ENCODE results near the gene RNU6-9. TPM values are rescaled to one million over a fixed set of nuclear protein-coding genes. Genes with fewer than 3 reads are reported as not detected.

Gene RNU6-9
- total and polyA plus RNA-seq, 2 donors (not counting 1 experiment from before 2014, with no cell fraction given) = not detected

DNA sequence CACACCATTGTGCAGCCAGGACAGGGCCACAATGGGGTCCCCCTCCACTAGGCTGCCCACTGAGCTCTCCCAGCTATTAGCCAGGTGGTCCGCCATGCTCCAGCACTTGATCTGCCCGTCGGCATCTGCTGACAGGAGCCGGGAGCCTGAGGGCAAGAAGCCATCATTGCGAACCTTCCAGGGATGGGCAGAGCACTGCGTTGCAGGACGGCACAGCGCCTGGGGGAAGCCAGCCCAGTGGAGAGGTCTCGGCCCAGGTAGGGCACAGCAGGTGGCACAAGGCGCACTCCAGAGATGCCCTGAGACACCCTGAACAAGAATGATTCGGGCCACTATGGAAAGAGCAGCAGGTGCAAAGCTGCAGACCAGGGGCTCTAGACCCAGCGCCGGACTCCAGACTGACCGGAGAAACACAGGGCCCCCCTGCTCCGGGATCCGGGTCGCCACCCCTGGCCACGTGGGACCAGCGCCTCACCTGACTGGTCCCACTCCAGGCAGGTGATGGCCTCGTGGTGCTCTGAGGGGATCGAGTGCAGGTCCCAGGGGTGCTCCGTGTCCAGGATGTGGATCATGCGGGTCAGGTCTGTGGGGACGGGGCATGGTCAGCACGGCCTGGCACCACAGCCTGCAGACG lies 3.5 kb upstream of the RNU6-9 start:
- TF ChIP-seq, protein P1, sequence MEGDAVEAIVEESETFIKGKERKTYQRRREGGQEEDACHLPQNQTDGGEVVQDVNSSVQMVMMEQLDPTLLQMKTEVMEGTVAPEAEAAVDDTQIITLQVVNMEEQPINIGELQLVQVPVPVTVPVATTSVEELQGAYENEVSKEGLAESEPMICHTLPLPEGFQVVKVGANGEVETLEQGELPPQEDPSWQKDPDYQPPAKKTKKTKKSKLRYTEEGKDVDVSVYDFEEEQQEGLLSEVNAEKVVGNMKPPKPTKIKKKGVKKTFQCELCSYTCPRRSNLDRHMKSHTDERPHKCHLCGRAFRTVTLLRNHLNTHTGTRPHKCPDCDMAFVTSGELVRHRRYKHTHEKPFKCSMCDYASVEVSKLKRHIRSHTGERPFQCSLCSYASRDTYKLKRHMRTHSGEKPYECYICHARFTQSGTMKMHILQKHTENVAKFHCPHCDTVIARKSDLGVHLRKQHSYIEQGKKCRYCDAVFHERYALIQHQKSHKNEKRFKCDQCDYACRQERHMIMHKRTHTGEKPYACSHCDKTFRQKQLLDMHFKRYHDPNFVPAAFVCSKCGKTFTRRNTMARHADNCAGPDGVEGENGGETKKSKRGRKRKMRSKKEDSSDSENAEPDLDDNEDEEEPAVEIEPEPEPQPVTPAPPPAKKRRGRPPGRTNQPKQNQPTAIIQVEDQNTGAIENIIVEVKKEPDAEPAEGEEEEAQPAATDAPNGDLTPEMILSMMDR (IDR thresholded peaks at IDR 0.05) = no peak
- no peak for TF ChIP-seq EZH2 (IDR thresholded peaks at IDR 0.05; ENCODE audit: borderline replicate concordance, insufficient read depth, low read depth, low read length, poor library complexity, severe bottlenecking)
- no peak overlapping the region for H3K27ac ChIP-seq (ENCODE audit: low read length in 2 of 2)
- Mint-ChIP-seq H3K4me3 (peak overlapping the region; percentile 66), H3K9me3 (ENCODE audit: insufficient read depth) (no peaks in the 10 kb centered on the region), H3K27me3 (no peaks in the 10 kb centered on the region), H3K27ac (peak overlapping the region; percentile 56), H3K4me1 (peaks cover 14% of the 10 kb centered on the region)
- no peak overlapping the region for H3K4me2 ChIP-seq (replicated peaks; ENCODE audit: low read depth, low read length, poor library complexity, severe bottlenecking)
- POLR2A ChIA-PET = no interaction called here
- CTCF ChIA-PET = no interaction called here
- intact Hi-C loops (cut with micrococcal nuclease) = no loop called here
- peaks cover 26% of the 10 kb centered on the region for H4K20me1 ChIP-seq (ENCODE audit: control insufficient read depth, insufficient read depth, low read length, poor library complexity, severe bottlenecking)
- ATAC-seq (ENCODE audit: low read depth) (no peak), DNase-seq (no peak)
- 96% methylated on average over 26 of the region's 26 CpGs for WGBS (ENCODE audit: insufficient coverage)
- H3K4me1 ChIP-seq (ENCODE audit: control insufficient read depth in 2 of 2, insufficient read depth in 2 of 2, low read length in 2 of 2) = peaks cover 5 to 38% of the 10 kb centered on the region in 2 donors
- H3K9ac ChIP-seq (ENCODE audit: low read length) = no peak overlapping the region
- H3K9me3 ChIP-seq (ENCODE audit: control extremely low read depth in 1 of 3, control insufficient read depth in 2 of 3, insufficient read depth in 1 of 3, low read length in 2 of 3) = no peaks in the 10 kb centered on the region
- no peaks in the 10 kb centered on the region for H3K27me3 ChIP-seq (replicated peaks in 1 of 4; ENCODE audit: control extremely low read depth in 1 of 4, control insufficient read depth in 3 of 4, insufficient read depth in 4 of 4, low read length in 3 of 4)
- H2AFZ ChIP-seq (ENCODE audit: insufficient read depth, low read depth, low read length, poor library complexity, severe bottlenecking) = no peak overlapping the region
- peaks cover 0 to 40% of the 10 kb centered on the region in 2 experiments for H3K36me3 ChIP-seq (replicated peaks in 1 of 2; ENCODE audit: control extremely low read depth in 1 of 2, control insufficient read depth in 1 of 2, extremely low read depth in 1 of 2, insufficient read depth in 2 of 2, low read length in 1 of 2)
- H3K4me3 ChIP-seq (ENCODE audit: control extremely low read depth in 1 of 5, extremely low read depth in 1 of 5, insufficient read depth in 1 of 5, low read depth in 2 of 5, low read length in 4 of 5) = no peak overlapping the region
- H3K79me2 ChIP-seq (ENCODE audit: control insufficient read depth, insufficient read depth, low read length) = peaks cover 44% of the 10 kb centered on the region

DNA sequence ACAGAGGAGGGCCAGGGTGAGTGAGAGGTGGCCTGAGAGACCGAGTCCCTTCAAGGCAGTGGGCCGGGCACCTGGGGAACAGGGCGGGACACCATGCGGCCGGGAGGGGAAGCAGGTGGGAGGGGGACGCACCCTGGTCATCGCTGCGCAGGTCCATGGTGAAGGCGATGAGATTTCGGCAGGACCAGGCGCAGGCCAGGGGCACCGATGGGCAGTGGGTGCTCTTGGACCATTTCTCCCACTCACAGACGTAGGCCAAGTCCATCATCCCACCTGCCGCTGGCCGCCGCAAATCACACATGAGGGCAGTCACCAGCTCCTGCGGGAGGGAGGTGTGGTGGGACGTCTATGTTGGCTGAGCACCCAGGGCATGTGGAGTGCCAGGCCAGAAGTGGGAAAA lies 2.5 kb upstream of the RNU6-9 start:
- over 99% methylated on average over 17 of the region's 18 CpGs for WGBS (ENCODE audit: insufficient coverage)
- no peak overlapping the region for H2AFZ ChIP-seq (ENCODE audit: insufficient read depth, low read depth, low read length, poor library complexity, severe bottlenecking)
- no peaks in the 10 kb centered on the region for H3K27me3 ChIP-seq (replicated peaks in 1 of 4; ENCODE audit: control extremely low read depth in 1 of 4, control insufficient read depth in 3 of 4, insufficient read depth in 4 of 4, low read length in 3 of 4)
- Mint-ChIP-seq H3K4me1 (peaks cover 17% of the 10 kb centered on the region), H3K27ac (peak overlapping the region; percentile 59), H3K27me3 (no peaks in the 10 kb centered on the region), H3K9me3 (ENCODE audit: insufficient read depth) (no peaks in the 10 kb centered on the region), H3K4me3 (peak overlapping the region; percentile 73)
- DNase-seq (no peak), ATAC-seq (ENCODE audit: low read depth) (no peak)
- H4K20me1 ChIP-seq (ENCODE audit: control insufficient read depth, insufficient read depth, low read length, poor library complexity, severe bottlenecking) = peaks cover 24% of the 10 kb centered on the region
- H3K4me1 ChIP-seq (ENCODE audit: control insufficient read depth in 2 of 2, insufficient read depth in 2 of 2, low read length in 2 of 2) = peaks cover 5 to 38% of the 10 kb centered on the region in 2 donors
- no peak overlapping the region for H3K4me3 ChIP-seq (ENCODE audit: control extremely low read depth in 1 of 5, extremely low read depth in 1 of 5, insufficient read depth in 1 of 5, low read depth in 2 of 5, low read length in 4 of 5)
- ChIA-PET CTCF (no interaction called here), POLR2A (interaction anchor here (0.6 kb wide), 1 partner anchor 15 kb away, joined by 4 read pairs; no protein-coding TSS in a partner anchor)
- peaks cover 0 to 31% of the 10 kb centered on the region in 2 experiments for H3K36me3 ChIP-seq (replicated peaks in 1 of 2; ENCODE audit: control extremely low read depth in 1 of 2, control insufficient read depth in 1 of 2, extremely low read depth in 1 of 2, insufficient read depth in 2 of 2, low read length in 1 of 2)
- H3K9me3 ChIP-seq (ENCODE audit: control extremely low read depth in 1 of 3, control insufficient read depth in 2 of 3, insufficient read depth in 1 of 3, low read length in 2 of 3) = no peaks in the 10 kb centered on the region
- intact Hi-C loops (cut with micrococcal nuclease) = no loop called here
- H3K4me2 ChIP-seq (replicated peaks; ENCODE audit: low read depth, low read length, poor library complexity, severe bottlenecking) = no peak overlapping the region
- no peak overlapping the region for H3K9ac ChIP-seq (ENCODE audit: low read length)
- peaks cover 35% of the 10 kb centered on the region for H3K79me2 ChIP-seq (ENCODE audit: control insufficient read depth, insufficient read depth, low read length)
- TF ChIP-seq EZH2 (IDR thresholded peaks at IDR 0.05; ENCODE audit: borderline replicate concordance, insufficient read depth, low read depth, low read length, poor library complexity, severe bottlenecking) = no peak
- TF ChIP-seq, protein P1 (IDR thresholded peaks at IDR 0.05) = no peak
- no peak overlapping the region for H3K27ac ChIP-seq (ENCODE audit: low read length in 2 of 2)

All from B cell (primary cell).